Measurements from ENCODE around the gene SLC49A3. TPM values are rescaled to one million over a fixed set of nuclear protein-coding genes. Genes with fewer than 3 reads are reported as not detected.

Gene SLC49A3
- total and polyA plus RNA-seq, 3 experiments from 2014 or later = 0.52 to 1.1 (median 0.80) TPM

DNA sequence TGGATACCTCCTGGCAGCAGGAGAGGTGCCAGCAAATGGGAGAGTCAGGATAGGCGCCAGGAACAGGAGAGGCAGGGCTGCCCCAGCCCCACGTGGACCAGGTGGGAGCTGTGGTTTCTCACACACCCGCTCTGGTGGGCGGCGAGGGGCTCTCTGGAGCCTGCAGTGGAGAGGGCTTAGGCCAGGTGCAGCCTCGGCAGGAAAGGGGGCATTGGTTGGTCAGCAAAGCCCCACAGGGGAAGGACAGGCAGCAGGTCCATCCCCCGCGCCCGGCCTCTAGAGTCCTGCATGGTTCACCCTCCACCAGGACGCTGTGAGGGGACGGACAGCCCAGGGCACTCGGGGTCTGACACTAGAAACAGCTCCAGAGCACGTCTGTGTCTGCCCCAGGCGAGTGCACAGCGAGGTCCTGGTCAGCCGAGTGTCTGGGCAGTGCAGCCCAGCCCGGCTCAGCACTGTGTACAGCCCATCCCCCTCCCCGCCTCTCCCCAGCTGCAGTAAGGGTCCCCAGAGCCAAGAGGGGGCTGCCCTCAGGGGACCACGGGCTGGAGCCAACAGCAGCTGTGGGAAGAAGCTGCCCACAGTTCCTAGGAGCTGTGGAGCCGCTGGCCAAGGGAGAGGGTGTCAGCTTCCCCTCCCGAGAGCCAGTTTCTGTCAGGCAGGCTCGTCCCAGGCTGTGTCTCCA lies 23.1 kb downstream of the SLC49A3 start:
- H3K27me3 Mint-ChIP-seq = peaks cover 0 to 2% of the 10 kb centered on the region in 2 donors

DNA sequence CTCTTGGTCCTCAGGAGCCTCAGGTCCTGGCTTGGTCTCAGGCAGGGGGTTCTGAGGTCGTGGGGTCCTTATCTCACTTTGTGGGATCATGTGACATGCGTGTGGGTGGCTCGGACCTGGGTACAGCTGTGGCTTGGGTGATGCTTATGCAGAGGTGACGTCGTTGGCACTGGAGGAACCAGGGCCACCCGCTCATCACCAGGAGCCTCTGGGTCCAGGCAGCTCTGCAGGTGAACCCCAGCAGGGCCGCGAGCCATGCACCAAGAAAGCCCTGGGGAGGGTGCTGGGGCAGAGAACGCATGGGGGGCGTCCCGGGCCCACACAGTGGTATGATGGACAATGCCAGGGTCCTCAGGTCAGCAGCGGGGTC lies 23.6 kb downstream of the SLC49A3 start:
- peaks cover 0 to 4% (median 0%) of the 10 kb centered on the region in 3 donors for H3K36me3 Mint-ChIP-seq
- peaks cover 0 to 2% of the 10 kb centered on the region in 2 donors for H3K27me3 Mint-ChIP-seq
- CTCF ChIA-PET = interaction anchor here (3.4 kb wide), 1 partner anchor 8 kb away, joined by 19 read pairs; the partner anchor contains the start of genes ATP5ME and MYL5
- H3K4me3 ChIP-seq (ENCODE audit: low read length) = no peak overlapping the region
- peak overlapping the region in 6 of 7 donors; percentile 78 to 90 (median 84) for H3K4me3 Mint-ChIP-seq
- no peak overlapping the region for H3K27ac ChIP-seq (ENCODE audit: low read depth, low read length)
- POLR2A ChIA-PET = interaction anchor here (1.9 kb wide), 1 partner anchor 9 kb away, joined by 21 read pairs; the partner anchor contains the start of genes ATP5ME and MYL5
- peak overlapping the region in 2 of 8 donors; percentile 51 to 63 for H3K27ac Mint-ChIP-seq
- H3K36me3 ChIP-seq (ENCODE audit: insufficient read depth, low read length) = no peaks in the 10 kb centered on the region
- peak in 1 of 5 donors; percentile 44 for DNase-seq
- H3K9me3 Mint-ChIP-seq = no peaks in the 10 kb centered on the region
- H3K9me3 ChIP-seq (ENCODE audit: low read length) = no peaks in the 10 kb centered on the region
- no peaks in the 10 kb centered on the region for H3K27me3 ChIP-seq (ENCODE audit: insufficient read depth, low read length, poor library complexity, severe bottlenecking)
- peaks cover 11% of the 10 kb centered on the region for H3K4me1 ChIP-seq (ENCODE audit: insufficient read depth, low read length)
- H3K4me1 Mint-ChIP-seq = peaks cover 5 to 23% (median 9%) of the 10 kb centered on the region in 3 donors

More for the DNA sequence above, 23.1 kb downstream of the SLC49A3 start:
- Mint-ChIP-seq H3K27ac (peak overlapping the region in 1 of 8 donors; percentile 51), H3K36me3 (peaks cover 0 to 7% (median 5%) of the 10 kb centered on the region in 3 donors), H3K4me1 (peaks cover 5 to 23% (median 8%) of the 10 kb centered on the region in 3 donors), H3K9me3 (no peaks in the 10 kb centered on the region), H3K4me3 (peak overlapping the region in 1 of 7 donors; percentile 32)
- H3K4me3 ChIP-seq (ENCODE audit: low read length) = no peak overlapping the region
- H3K27ac ChIP-seq (ENCODE audit: low read depth, low read length) = no peak overlapping the region
- peak in 1 of 5 donors; percentile 50 for DNase-seq
- ChIA-PET POLR2A (interaction anchor here (1.1 kb wide), 1 partner anchor 9 kb away, joined by 3 read pairs; no protein-coding TSS in a partner anchor), CTCF (interaction anchor here (3.4 kb wide), 1 partner anchor 8 kb away, joined by 19 read pairs; the partner anchor contains the start of genes ATP5ME and MYL5)
- H3K36me3 ChIP-seq (ENCODE audit: insufficient read depth, low read length) = peaks cover 3% of the 10 kb centered on the region
- H3K4me1 ChIP-seq (ENCODE audit: insufficient read depth, low read length) = peaks cover 11% of the 10 kb centered on the region
- H3K27me3 ChIP-seq (ENCODE audit: insufficient read depth, low read length, poor library complexity, severe bottlenecking) = no peaks in the 10 kb centered on the region
- no peaks in the 10 kb centered on the region for H3K9me3 ChIP-seq (ENCODE audit: low read length)

DNA sequence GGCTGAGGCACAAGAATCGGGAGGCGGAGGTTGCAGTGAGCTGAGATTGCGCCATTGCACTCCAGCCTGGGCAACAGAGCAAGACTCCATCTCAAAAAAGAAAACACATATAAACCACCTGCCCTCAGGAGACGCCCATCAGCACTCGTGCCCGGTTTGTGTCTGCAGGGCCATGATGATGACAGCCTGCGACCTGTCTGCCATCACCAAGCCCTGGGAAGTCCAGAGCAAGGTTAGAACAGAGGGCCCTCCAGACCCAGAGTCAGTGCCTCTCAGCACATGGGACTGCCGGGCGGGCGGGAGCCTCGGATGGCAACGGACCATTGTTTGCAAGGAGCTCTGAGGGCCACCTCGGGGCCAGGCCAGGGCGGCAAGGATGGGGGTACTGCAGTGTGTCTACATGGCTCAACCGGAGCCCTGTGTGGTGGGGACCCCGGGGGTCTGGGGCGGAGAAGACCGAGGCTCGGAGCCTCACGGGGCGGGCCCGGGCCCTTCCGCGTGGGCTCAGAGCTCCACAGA lies 24.2 kb downstream of the SLC49A3 start:
- Histone ChIP-seq H3K27me3 (ENCODE audit: insufficient read depth, low read length, poor library complexity, severe bottlenecking) (no peaks in the 10 kb centered on the region), H3K4me1 (ENCODE audit: insufficient read depth, low read length) (peaks cover 11% of the 10 kb centered on the region), H3K4me3 (ENCODE audit: low read length) (no peak overlapping the region), H3K36me3 (ENCODE audit: insufficient read depth, low read length) (no peaks in the 10 kb centered on the region), H3K27ac (ENCODE audit: low read depth, low read length) (no peak overlapping the region), H3K9me3 (ENCODE audit: low read length) (no peaks in the 10 kb centered on the region)
- ChIA-PET CTCF (interaction anchor here (0.8 to 3.4 kb wide), 2 partner anchors 9 to 11 kb away, joined by 3 to 19 read pairs; partner anchors contain the start of genes ATP5ME and MYL5), POLR2A (interaction anchor here (0.8 to 1.9 kb wide), 3 partner anchors 9 to 540 kb away, joined by 4 to 21 read pairs (median 4); partner anchors contain the start of genes ATP5ME, MYL5 and ZNF718)
- H3K4me1 Mint-ChIP-seq = peaks cover 8 to 23% (median 9%) of the 10 kb centered on the region in 3 donors
- H3K9me3 Mint-ChIP-seq = no peaks in the 10 kb centered on the region
- H3K4me3 Mint-ChIP-seq = peak overlapping the region; percentile 78 to 90 (median 85)
- H3K36me3 Mint-ChIP-seq = peaks cover 0 to 2% (median 0%) of the 10 kb centered on the region in 3 donors
- H3K27ac Mint-ChIP-seq = peak overlapping the region in 7 of 8 donors; percentile 32 to 93 (median 78)
- peak in 1 of 5 donors; percentile 45 for DNase-seq
- H3K27me3 Mint-ChIP-seq = peaks cover 0 to 2% of the 10 kb centered on the region in 2 donors

DNA sequence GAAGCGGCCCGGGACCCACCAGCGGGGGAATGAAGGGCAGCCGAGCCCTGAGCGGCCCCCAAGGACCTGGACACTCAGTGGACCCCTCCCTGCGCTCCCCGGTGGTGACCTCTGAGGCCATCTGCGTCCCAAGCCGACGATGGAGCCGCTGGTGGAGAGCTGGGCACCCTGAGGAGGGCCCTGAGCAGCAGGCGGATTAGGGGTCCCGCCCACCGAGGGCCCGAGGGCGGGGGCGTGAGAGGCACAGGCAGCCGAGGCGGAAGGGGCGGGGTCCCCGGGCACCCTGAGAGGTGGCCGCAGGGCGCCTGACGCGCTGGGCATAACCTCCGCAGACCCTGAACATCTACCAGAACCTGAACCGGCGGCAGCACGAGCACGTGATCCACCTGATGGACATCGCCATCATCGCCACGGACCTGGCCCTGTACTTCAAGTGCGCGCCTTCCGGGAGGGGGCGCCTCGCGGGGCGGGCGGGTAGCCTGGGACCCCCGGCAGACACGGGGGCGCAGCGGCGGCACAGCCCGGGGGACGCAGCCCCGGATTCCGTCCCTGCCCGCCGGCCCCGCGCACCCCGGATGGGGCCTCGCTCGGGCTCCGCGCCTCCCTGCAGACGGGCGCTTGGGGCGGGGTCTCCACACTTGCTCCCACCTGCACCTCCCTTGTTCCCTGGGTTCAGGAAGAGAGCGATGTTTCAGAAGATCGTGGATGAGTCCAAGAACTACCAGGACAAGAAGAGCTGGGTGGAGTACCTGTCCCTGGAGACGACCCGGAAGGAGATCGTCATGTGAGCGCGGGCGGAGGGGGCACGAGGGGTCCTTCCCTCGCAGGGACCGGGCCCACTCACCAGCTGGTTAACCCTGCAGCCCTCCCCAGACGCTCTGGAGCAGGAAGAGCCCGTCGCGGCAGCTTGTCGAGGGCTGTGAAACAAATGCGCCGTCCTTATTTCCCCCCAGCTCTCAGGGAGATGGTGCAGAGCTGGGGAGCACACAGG lies 25.2 kb downstream of the SLC49A3 start:
- Histone ChIP-seq H3K4me1 (ENCODE audit: insufficient read depth, low read length) (peaks cover 11% of the 10 kb centered on the region), H3K4me3 (ENCODE audit: low read length) (peak overlapping the region; percentile 75), H3K36me3 (ENCODE audit: insufficient read depth, low read length) (no peaks in the 10 kb centered on the region), H3K27ac (ENCODE audit: low read depth, low read length) (peak overlapping the region; percentile 68), H3K27me3 (ENCODE audit: insufficient read depth, low read length, poor library complexity, severe bottlenecking) (no peaks in the 10 kb centered on the region), H3K9me3 (ENCODE audit: low read length) (no peaks in the 10 kb centered on the region)
- Mint-ChIP-seq H3K27ac (peak overlapping the region; percentile 50 to 98 (median 81)), H3K4me3 (peak overlapping the region; percentile 78 to 91 (median 85)), H3K36me3 (peaks cover 0 to 2% (median 2%) of the 10 kb centered on the region in 3 donors), H3K27me3 (peaks cover 0 to 2% of the 10 kb centered on the region in 2 donors), H3K9me3 (no peaks in the 10 kb centered on the region), H3K4me1 (peaks cover 9 to 23% (median 9%) of the 10 kb centered on the region in 3 donors)
- ChIA-PET POLR2A (interaction anchor here (0.8 to 1.9 kb wide), 6 partner anchors 10 to 1345 kb away, joined by 3 to 21 read pairs (median 4); partner anchors contain the start of genes ATP5ME, GAK, MYL5 and NELFA), CTCF (interaction anchor here (0.8 to 3.4 kb wide), 2 partner anchors 10 to 12 kb away, joined by 3 to 19 read pairs; partner anchors contain the start of genes ATP5ME and MYL5)
- DNase-seq = peak; percentile 71 to 87 (median 74)

DNA sequence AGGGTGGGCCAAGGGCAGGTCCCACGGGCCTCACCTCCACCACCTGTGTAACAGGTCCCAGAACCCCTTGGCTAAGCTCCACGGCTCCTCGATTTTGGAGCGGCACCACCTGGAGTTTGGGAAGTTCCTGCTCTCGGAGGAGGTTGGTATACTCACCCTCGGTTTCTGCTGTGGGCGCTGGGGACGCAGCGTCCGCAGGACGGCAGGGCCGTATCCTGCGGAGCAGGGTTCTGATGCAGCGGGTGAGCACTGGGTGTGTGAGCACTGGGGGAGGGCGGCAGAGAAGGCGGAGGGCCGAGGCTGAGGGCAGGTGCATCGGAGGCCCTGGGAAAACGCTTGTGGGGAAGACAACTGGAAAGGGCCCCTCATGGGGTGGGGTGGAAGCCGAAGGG lies 25.9 kb downstream of the SLC49A3 start:
- H3K36me3 Mint-ChIP-seq = peaks cover 0 to 2% (median 2%) of the 10 kb centered on the region in 3 donors
- Histone ChIP-seq H3K9me3 (ENCODE audit: low read length) (no peaks in the 10 kb centered on the region), H3K4me3 (ENCODE audit: low read length) (peak overlapping the region; percentile 75), H3K4me1 (ENCODE audit: insufficient read depth, low read length) (peaks cover 11% of the 10 kb centered on the region), H3K27ac (ENCODE audit: low read depth, low read length) (peak overlapping the region; percentile 68), H3K36me3 (ENCODE audit: insufficient read depth, low read length) (no peaks in the 10 kb centered on the region), H3K27me3 (ENCODE audit: insufficient read depth, low read length, poor library complexity, severe bottlenecking) (no peaks in the 10 kb centered on the region)
- H3K27ac Mint-ChIP-seq = peak overlapping the region in 7 of 8 donors; percentile 27 to 95 (median 42)
- ChIA-PET CTCF (interaction anchor here (1.1 to 3.4 kb wide), 2 partner anchors 11 kb away, joined by 3 to 19 read pairs; partner anchors contain the start of genes ATP5ME and MYL5), POLR2A (interaction anchor here (1.0 kb wide), 1 partner anchor 11 kb away, joined by 3 read pairs; the partner anchor contains the start of genes ATP5ME and MYL5)
- DNase-seq = peak in 1 of 5 donors; percentile 44
- H3K9me3 Mint-ChIP-seq = no peaks in the 10 kb centered on the region
- peak overlapping the region; percentile 75 to 91 (median 79) for H3K4me3 Mint-ChIP-seq
- H3K27me3 Mint-ChIP-seq = no peaks in the 10 kb centered on the region
- H3K4me1 Mint-ChIP-seq = peaks cover 9 to 23% (median 9%) of the 10 kb centered on the region in 3 donors

DNA sequence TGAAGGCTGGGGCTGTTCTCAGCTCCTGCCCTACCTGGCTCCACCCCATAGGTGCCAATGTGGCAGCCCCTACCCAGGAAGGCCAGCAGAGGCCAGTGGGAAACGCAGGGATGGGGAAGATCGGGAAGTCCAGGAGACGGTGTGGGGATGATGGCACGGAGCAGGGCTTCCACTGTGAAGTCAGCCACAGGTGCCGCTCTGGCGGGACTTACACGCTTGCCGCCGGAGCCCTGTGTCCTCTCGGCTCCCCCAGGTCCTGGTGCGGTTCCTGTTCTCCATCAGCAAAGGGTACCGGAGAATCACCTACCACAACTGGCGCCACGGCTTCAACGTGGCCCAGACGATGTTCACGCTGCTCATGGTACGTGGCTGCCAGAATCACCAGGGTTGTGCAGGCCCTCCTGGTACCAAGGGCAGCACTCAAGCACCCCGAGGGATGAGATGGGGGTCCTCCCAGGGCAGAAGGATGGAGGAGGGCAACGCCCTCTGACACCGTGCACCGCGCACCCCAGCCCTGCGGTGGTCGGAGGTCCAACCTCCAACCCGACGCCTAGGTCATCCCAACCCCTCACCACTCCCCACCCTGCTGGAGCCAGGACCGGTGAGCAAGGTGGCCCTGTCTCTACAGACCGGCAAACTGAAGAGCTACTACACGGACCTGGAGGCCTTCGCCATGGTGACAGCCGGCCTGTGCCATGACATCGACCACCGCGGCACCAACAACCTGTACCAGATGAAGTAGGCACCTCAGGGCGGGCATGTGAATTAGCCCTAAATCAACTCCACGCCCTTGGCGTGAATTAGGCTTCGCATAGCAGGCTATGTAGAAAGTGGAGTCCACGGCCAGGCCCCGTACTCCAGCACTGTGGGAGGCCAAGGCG lies 26.8 kb downstream of the SLC49A3 start:
- peak in 1 of 5 donors; percentile 43 for DNase-seq
- Mint-ChIP-seq H3K9me3 (no peaks in the 10 kb centered on the region), H3K4me3 (peak overlapping the region; percentile 53 to 81 (median 78)), H3K36me3 (peaks cover 0 to 2% (median 2%) of the 10 kb centered on the region in 3 donors), H3K4me1 (peaks cover 7 to 23% (median 9%) of the 10 kb centered on the region in 3 donors), H3K27me3 (no peaks in the 10 kb centered on the region), H3K27ac (peak overlapping the region in 3 of 8 donors; percentile 21 to 51 (median 27))
- CTCF ChIA-PET = interaction anchor here (0.6 to 1.1 kb wide), 2 partner anchors 10 to 12 kb away, joined by 3 read pairs; partner anchors contain the start of genes ATP5ME and MYL5
- H3K36me3 ChIP-seq (ENCODE audit: insufficient read depth, low read length) = no peaks in the 10 kb centered on the region
- no peak overlapping the region for H3K27ac ChIP-seq (ENCODE audit: low read depth, low read length)
- POLR2A ChIA-PET = interaction anchor here (1.0 kb wide), 1 partner anchor 12 kb away, joined by 3 read pairs; the partner anchor contains the start of genes ATP5ME and MYL5
- H3K4me1 ChIP-seq (ENCODE audit: insufficient read depth, low read length) = peaks cover 11% of the 10 kb centered on the region
- H3K4me3 ChIP-seq (ENCODE audit: low read length) = no peak overlapping the region
- no peaks in the 10 kb centered on the region for H3K9me3 ChIP-seq (ENCODE audit: low read length)
- H3K27me3 ChIP-seq (ENCODE audit: insufficient read depth, low read length, poor library complexity, severe bottlenecking) = no peaks in the 10 kb centered on the region
